ENCODE measurements around the gene RGSL1. TPM values are rescaled to one million over a fixed set of nuclear protein-coding genes. Genes with fewer than 3 reads are reported as not detected.

RGSL1 gene
- total and polyA plus RNA-seq, 9 of the 15 experiments (the other 6 are each of a cell fraction or from before 2014, with no cell fraction given), result 0.03 TPM; not detected in 8

DNA sequence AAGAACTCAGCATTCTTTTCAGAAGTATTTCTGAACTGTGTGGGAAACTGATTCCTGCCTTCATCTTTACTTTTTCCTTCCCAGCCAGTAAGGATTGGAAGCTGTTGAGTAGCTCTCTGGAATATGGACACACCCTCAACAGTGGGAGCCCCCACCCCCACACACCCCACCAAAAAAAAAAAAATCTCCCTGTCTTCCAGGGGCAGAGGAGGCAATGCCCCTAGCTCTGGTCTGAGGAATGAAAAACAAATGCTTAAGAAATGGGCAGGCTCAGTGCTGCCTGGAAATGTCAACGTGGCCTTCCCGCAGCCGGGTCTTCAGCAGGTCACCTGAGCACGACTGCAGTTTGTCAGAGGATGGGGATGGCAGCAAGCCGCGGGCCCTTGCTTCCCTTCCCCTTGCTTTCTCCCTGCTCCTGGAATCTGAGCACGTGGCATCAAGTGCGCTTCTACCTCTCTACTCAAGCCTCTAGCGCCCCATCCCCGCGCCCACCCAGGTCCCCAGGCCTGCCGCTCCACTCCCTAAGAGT, 153.8 kb downstream of the RGSL1 start:
- ATAC-seq (no peak), FAIRE-seq (no peak), DNase-seq (ENCODE audit: extremely low read depth in 1 of 4, low spot score in 3 of 4) (no peak)
- WGBS (ENCODE audit: insufficient coverage, low coverage, missing lambda C conversion rate), result 3% methylated on average over 12 of the region's 12 CpGs
- intact Hi-C loops (cut with micrococcal nuclease), result no loop called here
- Histone ChIP-seq H3K27ac (ENCODE audit: extremely low read depth, low read depth, low read length) (no peak overlapping the region), H3K9ac (ENCODE audit: insufficient read depth in 1 of 2, low read depth in 2 of 2, low read length in 2 of 2) (peak overlapping the region in 1 of 2 experiments; percentile 18; a peak in 2 of 4 replicates), H4K20me1 (replicated peaks; ENCODE audit: control insufficient read depth, insufficient read depth, low read length) (no peaks in the 10 kb centered on the region), H3K4me2 (ENCODE audit: insufficient read depth, low read length) (peak overlapping the region; percentile 77), H3K79me2 (ENCODE audit: control insufficient read depth, insufficient read depth, low read length) (no peaks in the 10 kb centered on the region), H3K36me3 (ENCODE audit: control insufficient read depth, insufficient read depth, low read length) (no peaks in the 10 kb centered on the region), H3K4me1 (replicated peaks in 1 of 2; ENCODE audit: control insufficient read depth in 2 of 2, insufficient read depth in 2 of 2, low read length in 2 of 2) (peaks cover 12 to 13% of the 10 kb centered on the region in 2 experiments; a peak in 4 of 5 replicates), H3K9me1 (ENCODE audit: control insufficient read depth, insufficient read depth, low read length) (no peaks in the 10 kb centered on the region), H2AFZ (ENCODE audit: low read depth, low read length) (peak overlapping the region; percentile 94), H3K9me3 (replicated peaks; ENCODE audit: control insufficient read depth, insufficient read depth, low read depth, low read length) (no peaks in the 10 kb centered on the region), H3K27me3 (ENCODE audit: control insufficient read depth in 2 of 2, insufficient read depth in 2 of 2, low read length in 2 of 2) (peaks cover 3 to 21% of the 10 kb centered on the region in 2 experiments; a peak in 4 of 5 replicates), H3K4me3 (0 out of 2 replicates have a peak overlapping the region, but pooled peaks have one; percentile 15)
- BruUV-seq (replicated peaks), result no TSS peak
- in situ Hi-C loops (cut with MboI), result no loop called here
- ChIA-PET CTCF (ENCODE audit: low intra/inter-chr PET ratio) (no interaction called here), POLR2A (interaction anchor here (1.0 to 1.3 kb wide), 6 partner anchors 9 to 188 kb away, joined by 3 to 5 read pairs (median 4); partner anchors contain the start of gene RNASEL)
- TF ChIP-seq CEBPB (tag; IDR thresholded peaks at IDR 0.05) (no peak), CAMTA2 (CRISPR knock-in tag; conservative IDR thresholded peaks at IDR 0.05) (no peak), LCOR (CRISPR knock-in tag; IDR thresholded peaks at IDR 0.05) (0 out of 2 replicates have a peak, but pooled peaks have one; percentile 10)
- TF ChIP-seq, protein P1, sequence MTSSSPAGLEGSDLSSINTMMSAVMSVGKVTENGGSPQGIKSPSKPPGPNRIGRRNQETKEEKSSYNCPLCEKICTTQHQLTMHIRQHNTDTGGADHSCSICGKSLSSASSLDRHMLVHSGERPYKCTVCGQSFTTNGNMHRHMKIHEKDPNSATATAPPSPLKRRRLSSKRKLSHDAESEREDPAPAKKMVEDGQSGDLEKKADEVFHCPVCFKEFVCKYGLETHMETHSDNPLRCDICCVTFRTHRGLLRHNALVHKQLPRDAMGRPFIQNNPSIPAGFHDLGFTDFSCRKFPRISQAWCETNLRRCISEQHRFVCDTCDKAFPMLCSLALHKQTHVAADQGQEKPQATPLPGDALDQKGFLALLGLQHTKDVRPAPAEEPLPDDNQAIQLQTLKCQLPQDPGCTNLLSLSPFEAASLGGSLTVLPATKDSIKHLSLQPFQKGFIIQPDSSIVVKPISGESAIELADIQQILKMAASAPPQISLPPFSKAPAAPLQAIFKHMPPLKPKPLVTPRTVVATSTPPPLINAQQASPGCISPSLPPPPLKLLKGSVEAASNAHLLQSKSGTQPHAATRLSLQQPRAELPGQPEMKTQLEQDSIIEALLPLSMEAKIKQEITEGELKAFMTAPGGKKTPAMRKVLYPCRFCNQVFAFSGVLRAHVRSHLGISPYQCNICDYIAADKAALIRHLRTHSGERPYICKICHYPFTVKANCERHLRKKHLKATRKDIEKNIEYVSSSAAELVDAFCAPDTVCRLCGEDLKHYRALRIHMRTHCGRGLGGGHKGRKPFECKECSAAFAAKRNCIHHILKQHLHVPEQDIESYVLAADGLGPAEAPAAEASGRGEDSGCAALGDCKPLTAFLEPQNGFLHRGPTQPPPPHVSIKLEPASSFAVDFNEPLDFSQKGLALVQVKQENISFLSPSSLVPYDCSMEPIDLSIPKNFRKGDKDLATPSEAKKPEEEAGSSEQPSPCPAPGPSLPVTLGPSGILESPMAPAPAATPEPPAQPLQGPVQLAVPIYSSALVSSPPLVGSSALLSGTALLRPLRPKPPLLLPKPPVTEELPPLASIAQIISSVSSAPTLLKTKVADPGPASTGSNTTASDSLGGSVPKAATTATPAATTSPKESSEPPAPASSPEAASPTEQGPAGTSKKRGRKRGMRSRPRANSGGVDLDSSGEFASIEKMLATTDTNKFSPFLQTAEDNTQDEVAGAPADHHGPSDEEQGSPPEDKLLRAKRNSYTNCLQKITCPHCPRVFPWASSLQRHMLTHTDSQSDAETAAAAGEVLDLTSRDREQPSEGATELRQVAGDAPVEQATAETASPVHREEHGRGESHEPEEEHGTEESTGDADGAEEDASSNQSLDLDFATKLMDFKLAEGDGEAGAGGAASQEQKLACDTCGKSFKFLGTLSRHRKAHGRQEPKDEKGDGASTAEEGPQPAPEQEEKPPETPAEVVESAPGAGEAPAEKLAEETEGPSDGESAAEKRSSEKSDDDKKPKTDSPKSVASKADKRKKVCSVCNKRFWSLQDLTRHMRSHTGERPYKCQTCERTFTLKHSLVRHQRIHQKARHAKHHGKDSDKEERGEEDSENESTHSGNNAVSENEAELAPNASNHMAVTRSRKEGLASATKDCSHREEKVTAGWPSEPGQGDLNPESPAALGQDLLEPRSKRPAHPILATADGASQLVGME (CRISPR knock-in tag; IDR thresholded peaks at IDR 0.05), result peak; percentile 80; the same call in 1 of the 2 replicates
- TF ChIP-seq, protein P2, sequence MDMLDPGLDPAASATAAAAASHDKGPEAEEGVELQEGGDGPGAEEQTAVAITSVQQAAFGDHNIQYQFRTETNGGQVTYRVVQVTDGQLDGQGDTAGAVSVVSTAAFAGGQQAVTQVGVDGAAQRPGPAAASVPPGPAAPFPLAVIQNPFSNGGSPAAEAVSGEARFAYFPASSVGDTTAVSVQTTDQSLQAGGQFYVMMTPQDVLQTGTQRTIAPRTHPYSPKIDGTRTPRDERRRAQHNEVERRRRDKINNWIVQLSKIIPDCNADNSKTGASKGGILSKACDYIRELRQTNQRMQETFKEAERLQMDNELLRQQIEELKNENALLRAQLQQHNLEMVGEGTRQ (CRISPR knock-in tag; IDR thresholded peaks at IDR 0.05), result 0 out of 2 replicates have a peak, but pooled peaks have one; percentile 1
- TF ChIP-seq, protein P3, sequence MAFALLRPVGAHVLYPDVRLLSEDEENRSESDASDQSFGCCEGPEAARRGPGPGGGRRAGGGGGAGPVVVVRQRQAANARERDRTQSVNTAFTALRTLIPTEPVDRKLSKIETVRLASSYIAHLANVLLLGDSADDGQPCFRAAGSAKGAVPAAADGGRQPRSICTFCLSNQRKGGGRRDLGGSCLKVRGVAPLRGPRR (CRISPR knock-in tag; IDR thresholded peaks at IDR 0.05), result 0 out of 2 replicates have a peak, but pooled peaks have one; percentile 9
- TF ChIP-seq, protein P4, sequence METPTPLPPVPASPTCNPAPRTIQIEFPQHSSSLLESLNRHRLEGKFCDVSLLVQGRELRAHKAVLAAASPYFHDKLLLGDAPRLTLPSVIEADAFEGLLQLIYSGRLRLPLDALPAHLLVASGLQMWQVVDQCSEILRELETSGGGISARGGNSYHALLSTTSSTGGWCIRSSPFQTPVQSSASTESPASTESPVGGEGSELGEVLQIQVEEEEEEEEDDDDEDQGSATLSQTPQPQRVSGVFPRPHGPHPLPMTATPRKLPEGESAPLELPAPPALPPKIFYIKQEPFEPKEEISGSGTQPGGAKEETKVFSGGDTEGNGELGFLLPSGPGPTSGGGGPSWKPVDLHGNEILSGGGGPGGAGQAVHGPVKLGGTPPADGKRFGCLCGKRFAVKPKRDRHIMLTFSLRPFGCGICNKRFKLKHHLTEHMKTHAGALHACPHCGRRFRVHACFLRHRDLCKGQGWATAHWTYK (CRISPR knock-in tag; IDR thresholded peaks at IDR 0.05), result no peak
